H1 (cell line): Measurements from ENCODE around the gene R3HDML. TPM values are rescaled to one million over a fixed set of nuclear protein-coding genes. Genes with fewer than 3 reads are reported as not detected.
"Not testable (repeated sequence)": the region's sequence is repeated elsewhere in the genome, so short reads cannot be mapped to it uniquely, and the experiment has no call there.

Experiments used
- CTCF ChIA-PET: fragments of 300-600 bp; sonication (Branson Sonifier 250); formaldehyde crosslinking; loops from one replicate; lab custom pipeline; 2021; ENCODE audit not compliant: partially characterized antibody; lab: Charles Lee
- POLR2A ChIA-PET: fragments of 300-600 bp; sonication (Branson Sonifier 250); formaldehyde crosslinking; loops from one replicate; lab custom pipeline; 2021; ENCODE audit warnings: inconsistent platforms; ENCODE audit not compliant: partially characterized antibody; lab: Charles Lee
- DNase-seq, 2 experiments: peaks; one replicate each; pipeline versions ENCODE4 v3.0.0 to v3.0.0-alpha.2; 2010 to 2022; ENCODE audit warnings: low spot score in 2 of 2, low read depth in 1 of 2, mixed read lengths in 1 of 2
- FAIRE-seq: peaks from 2 replicates; lab custom pipeline; 2011; peaks lifted over from hg19 to GRCh38; lab: Jason Lieb, UNC
- H2AFZ ChIP-seq: 2 replicates; pipeline ENCODE4 v1.8.1; 2012; ENCODE audit warnings: low read length, inconsistent platforms
- H2AK5ac ChIP-seq: 2 replicates; pipeline ENCODE4 v1.6.1; 2013; ENCODE audit warnings: low read depth, low read length
- H2BK120ac ChIP-seq: replicated peaks from 2 replicates; pipeline ENCODE3; 2013; ENCODE audit warnings: low read depth, low read length, inconsistent platforms
- H2BK12ac ChIP-seq: 2 replicates; pipeline ENCODE4 v1.6.1; 2013; ENCODE audit warnings: low read depth, low read length
- H2BK15ac ChIP-seq: 2 replicates; pipeline ENCODE4 v1.6.1; 2013; ENCODE audit warnings: low read length
- H2BK20ac ChIP-seq: 2 replicates; pipeline ENCODE4 v1.6.1; 2013; ENCODE audit warnings: low read length
- H2BK5ac ChIP-seq: 2 replicates; pipeline ENCODE4 v1.6.1; 2013; ENCODE audit warnings: low read depth, low read length
- H3K14ac ChIP-seq: 2 replicates; pipeline ENCODE4 v1.6.1; 2013; ENCODE audit warnings: inconsistent platforms; ENCODE audit not compliant: insufficient read length
- H3K18ac ChIP-seq: 2 replicates; pipeline ENCODE4 v1.6.1; 2013; ENCODE audit warnings: low read length; ENCODE audit errors: extremely low read depth
- H3K23ac ChIP-seq: 2 replicates; pipeline ENCODE4 v1.6.1; 2013; ENCODE audit warnings: inconsistent platforms; ENCODE audit not compliant: insufficient read length
- H3K23me2 ChIP-seq: 2 replicates; pipeline ENCODE4 v1.6.1; 2013; ENCODE audit warnings: low read depth, low read length
- H3K27ac ChIP-seq: 2 replicates; pipeline ENCODE4 v1.6.1; 2011; ENCODE audit warnings: low read depth, low read length, inconsistent platforms
- H3K27me3 ChIP-seq, 4 experiments: replicated peaks in 1 of 4; 1 replicate in 1 of 4; 2 replicates in 3 of 4; pipeline versions ENCODE4 v1.6.1 to v1.8.1; 2011 to 2013; ENCODE audit warnings: low read length in 3 of 4, mild to moderate bottlenecking in 3 of 4, inconsistent platforms in 2 of 4, mixed read lengths in 2 of 4, moderate library complexity in 1 of 4; ENCODE audit not compliant: control insufficient read depth in 3 of 4, insufficient read depth in 3 of 4; ENCODE audit errors: extremely low read depth in 1 of 4
- H3K36me3 ChIP-seq, 4 experiments: 2 replicates each; pipeline versions ENCODE4 v1.6.1 to v1.8.1; 2011 to 2013; ENCODE audit warnings: mild to moderate bottlenecking in 4 of 4, low read length in 3 of 4, moderate library complexity in 2 of 4, control low read depth in 1 of 4, inconsistent platforms in 1 of 4; ENCODE audit not compliant: insufficient read depth in 4 of 4, control insufficient read depth in 2 of 4
- H3K4ac ChIP-seq: replicated peaks from 2 replicates; pipeline ENCODE3; 2013; ENCODE audit warnings: low read length, low read depth, mixed read lengths, inconsistent platforms; ENCODE audit not compliant: insufficient read length
- H3K4me1 ChIP-seq, 4 experiments: replicated peaks in 1 of 4; 1 replicate in 1 of 4; 2 replicates in 3 of 4; pipeline versions ENCODE4 v1.6.1 to v1.8.1; 2011 to 2013; ENCODE audit warnings: low read length in 3 of 4, inconsistent platforms in 2 of 4, mixed read lengths in 1 of 4; ENCODE audit not compliant: insufficient read depth in 4 of 4, control insufficient read depth in 3 of 4
- H3K4me2 ChIP-seq, 2 experiments: 2 replicates each; pipeline versions ENCODE4 v1.6.1 to v1.8.1; 2011 to 2013; ENCODE audit warnings: low read depth in 2 of 2, low read length in 2 of 2, control low read depth in 1 of 2, inconsistent platforms in 1 of 2, mild to moderate bottlenecking in 1 of 2; ENCODE audit not compliant: insufficient read depth in 1 of 2
- H3K4me3 ChIP-seq, 4 experiments: fragments of 200-600, 300-600 bp in 1 of 4; sonication (generic), shearing (Covaris generic), sonication (Bioruptor Twin) in 1 of 4; 2 replicates each; pipeline versions ENCODE4 v1.5.1 to v1.8.1; 2011 to 2016; ENCODE audit warnings: low read length in 4 of 4, low read depth in 3 of 4, control low read depth in 2 of 4, inconsistent platforms in 2 of 4, mild to moderate bottlenecking in 2 of 4, mixed read lengths in 1 of 4, moderate library complexity in 1 of 4; ENCODE audit not compliant: insufficient read depth in 2 of 4; ENCODE audit errors: extremely low read depth in 1 of 4
- H3K56ac ChIP-seq: replicated peaks from 2 replicates; pipeline ENCODE3; 2013; ENCODE audit warnings: low read depth, mild to moderate bottlenecking, mixed read lengths, low read length, inconsistent platforms; ENCODE audit not compliant: insufficient read length
- H3K79me1 ChIP-seq: 2 replicates; pipeline ENCODE4 v1.6.1; 2013; ENCODE audit warnings: low read depth, low read length, control low read depth
- H3K79me2 ChIP-seq, 2 experiments: 2 replicates each; pipeline versions ENCODE4 v1.6.1 to v1.8.1; 2012 to 2013; ENCODE audit warnings: low read length in 2 of 2, mild to moderate bottlenecking in 2 of 2, inconsistent platforms in 1 of 2; ENCODE audit not compliant: insufficient read depth in 2 of 2, control insufficient read depth in 1 of 2
- H3K9ac ChIP-seq, 4 experiments: replicated peaks in 1 of 4; 1 replicate in 1 of 4; 2 replicates in 3 of 4; pipeline versions ENCODE4 v1.6.1 to v1.8.1; 2011 to 2013; ENCODE audit warnings: low read depth in 3 of 4, low read length in 3 of 4, control low read depth in 2 of 4, mild to moderate bottlenecking in 2 of 4, moderate library complexity in 2 of 4, inconsistent platforms in 1 of 4; ENCODE audit errors: extremely low read depth in 1 of 4
- H3K9me3 ChIP-seq, 2 experiments: 2 replicates each; pipeline versions ENCODE4 v1.6.1 to v1.8.1; 2012 to 2013; ENCODE audit warnings: mild to moderate bottlenecking in 2 of 2, moderate library complexity in 2 of 2, control low read depth in 1 of 2, inconsistent platforms in 1 of 2, low read depth in 1 of 2, low read length in 1 of 2, mixed read lengths in 1 of 2; ENCODE audit not compliant: insufficient read depth in 2 of 2
- H4K20me1 ChIP-seq, 2 experiments: replicated peaks in 1 of 2; 2 replicates each; pipeline versions ENCODE3 to v1.8.1; 2011 to 2013; ENCODE audit warnings: inconsistent platforms in 2 of 2, low read length in 2 of 2, mild to moderate bottlenecking in 1 of 2; ENCODE audit not compliant: insufficient read depth in 2 of 2, control insufficient read depth in 1 of 2
- H4K5ac ChIP-seq: 2 replicates; pipeline ENCODE4 v1.6.1; 2013; ENCODE audit warnings: low read length, low read depth, mixed read lengths, inconsistent platforms; ENCODE audit not compliant: insufficient read length
- H4K8ac ChIP-seq: 2 replicates; pipeline ENCODE4 v1.8.0; 2013; ENCODE audit warnings: mild to moderate bottlenecking, moderate library complexity, low read length, inconsistent platforms; ENCODE audit not compliant: insufficient read depth; ENCODE audit errors: extremely low read depth
- H4K91ac ChIP-seq: replicated peaks from 2 replicates; pipeline ENCODE3; 2013; ENCODE audit warnings: low read length, mixed read lengths, inconsistent platforms; ENCODE audit not compliant: insufficient read length
- RAD21 ChIP-seq, 2 experiments: IDR thresholded peaks in 1 of 2; conservative IDR thresholded peaks in 1 of 2; 2 replicates each; pipeline ENCODE4 v1.6.1; 2011; ENCODE audit warnings: low read depth in 2 of 2, low read length in 2 of 2, improper control_type of control experiment in 1 of 2, inconsistent platforms in 1 of 2, mild to moderate bottlenecking in 1 of 2, moderate library complexity in 1 of 2
- WGBS, 2 experiments: shearing (Covaris generic) in 1 of 2; methylation state at CpG; one replicate each; pipeline versions ENCODE4 v1.1.6 to v1.1.7; 2013 to 2015; ENCODE audit warnings: low lambda C conversion rate in 2 of 2, mixed read lengths in 2 of 2, inconsistent platforms in 1 of 2, low coverage in 1 of 2, missing lambda C conversion rate in 1 of 2; ENCODE audit not compliant: insufficient replicate concordance in 2 of 2, insufficient coverage in 1 of 2, insufficient read length in 1 of 2; ENCODE audit errors: extremely low coverage in 1 of 2, missing lambda C conversion rate in 1 of 2; 5-methylcytosine and 5-hydroxymethylcytosine counted together
- polyA plus RNA-seq, 7 experiments: library from polyadenylated mRNA; depleted of rRNA in 3 of 7; stranded (reverse) in 5 of 7; unstranded in 2 of 7; fragments of >200 nt in 5 of 7; fragments of 200-250 nt in 2 of 7; gene quantifications; 1 replicate in 5 of 7; 2 replicates in 1 of 7; 4 replicates in 1 of 7; pipeline versions ENCODE4 v1.2.1 to v1.2.3, GENCODE V29; 2011 to 2013; ENCODE audit warnings: missing spikeins in 2 of 7, mixed read lengths in 2 of 7
- total RNA-seq: library from RNA; stranded (reverse); fragmentation: NEBNext Ultra II Directional; extraction: Animal tissue kit (Norgen Biotek cat#: 25700); gene quantifications from 2 replicates; pipeline ENCODE4 v1.2.1, GENCODE V29; 2021
- TF ChIP-seq, protein P1 (sequence below), 3 experiments: IDR thresholded peaks; 1 replicate in 2 of 3; 2 replicates in 1 of 3; pipeline versions ENCODE4 v1.5.1 to v1.6.1; 2011; ENCODE audit warnings: low read length in 3 of 3, mild to moderate bottlenecking in 3 of 3, inconsistent platforms in 2 of 3, low read depth in 1 of 3, moderate library complexity in 1 of 3; ENCODE audit not compliant: insufficient read depth in 1 of 3; ENCODE audit errors: control extremely low read depth in 1 of 3

Gene R3HDML
- total and polyA plus RNA-seq, 2 of the 8 experiments (the other 6 are each of a cell fraction or from before 2014, with no cell fraction given): not detected

DNA sequence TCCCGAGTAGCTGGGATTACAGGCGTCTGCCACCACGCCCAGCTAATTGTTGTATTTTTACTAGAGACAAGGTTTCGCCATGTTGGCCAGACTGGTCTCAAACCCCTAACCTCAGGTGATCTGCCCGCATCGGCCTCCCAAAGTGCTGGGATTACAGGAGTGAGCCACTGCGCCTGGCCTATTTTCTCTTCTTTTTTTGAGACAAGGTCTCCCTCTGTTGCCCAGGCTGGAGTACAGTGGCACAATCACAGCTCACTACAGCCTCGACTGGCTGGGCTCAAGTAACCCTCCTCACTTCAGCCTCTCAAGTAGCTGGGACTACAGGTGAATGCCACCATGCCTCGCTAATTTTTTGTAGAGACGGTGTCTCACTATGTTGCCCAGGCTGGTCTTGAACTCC is 9.1 kb downstream of the R3HDML start:
- FAIRE-seq: not testable (repeated sequence)

More for the DNA sequence above, 9.1 kb downstream of the R3HDML start:
- H3K27me3 ChIP-seq, H2BK20ac ChIP-seq, H3K23ac ChIP-seq, H3K79me1 ChIP-seq, H2AFZ ChIP-seq, H3K79me2 ChIP-seq, H3K4me3 ChIP-seq, H2AK5ac ChIP-seq, H4K5ac ChIP-seq, H3K27ac ChIP-seq, H2BK15ac ChIP-seq, DNase-seq, H3K18ac ChIP-seq, H3K9ac ChIP-seq, H4K20me1 ChIP-seq, H3K9me3 ChIP-seq, H3K14ac ChIP-seq, H3K4me1 ChIP-seq, H2BK12ac ChIP-seq, H2BK120ac ChIP-seq, H3K36me3 ChIP-seq, H3K4ac ChIP-seq, H3K23me2 ChIP-seq, H4K91ac ChIP-seq, POLR2A ChIA-PET, H3K4me2 ChIP-seq, H3K56ac ChIP-seq, H2BK5ac ChIP-seq, H4K8ac ChIP-seq: not testable (repeated sequence)
- 86% methylated on average over 9 of the region's 10 CpGs; no CpG with 5 or more reads in 1 of the 2 experiments for WGBS, 2 experiments
- TF ChIP-seq, protein P1, sequence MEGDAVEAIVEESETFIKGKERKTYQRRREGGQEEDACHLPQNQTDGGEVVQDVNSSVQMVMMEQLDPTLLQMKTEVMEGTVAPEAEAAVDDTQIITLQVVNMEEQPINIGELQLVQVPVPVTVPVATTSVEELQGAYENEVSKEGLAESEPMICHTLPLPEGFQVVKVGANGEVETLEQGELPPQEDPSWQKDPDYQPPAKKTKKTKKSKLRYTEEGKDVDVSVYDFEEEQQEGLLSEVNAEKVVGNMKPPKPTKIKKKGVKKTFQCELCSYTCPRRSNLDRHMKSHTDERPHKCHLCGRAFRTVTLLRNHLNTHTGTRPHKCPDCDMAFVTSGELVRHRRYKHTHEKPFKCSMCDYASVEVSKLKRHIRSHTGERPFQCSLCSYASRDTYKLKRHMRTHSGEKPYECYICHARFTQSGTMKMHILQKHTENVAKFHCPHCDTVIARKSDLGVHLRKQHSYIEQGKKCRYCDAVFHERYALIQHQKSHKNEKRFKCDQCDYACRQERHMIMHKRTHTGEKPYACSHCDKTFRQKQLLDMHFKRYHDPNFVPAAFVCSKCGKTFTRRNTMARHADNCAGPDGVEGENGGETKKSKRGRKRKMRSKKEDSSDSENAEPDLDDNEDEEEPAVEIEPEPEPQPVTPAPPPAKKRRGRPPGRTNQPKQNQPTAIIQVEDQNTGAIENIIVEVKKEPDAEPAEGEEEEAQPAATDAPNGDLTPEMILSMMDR (IDR thresholded peaks at IDR 0.05; ENCODE audit: control extremely low read depth in 1 of 3, insufficient read depth in 1 of 3, low read depth in 1 of 3, low read length in 3 of 3): peak in 1 of 3 experiments; percentile 9; a peak in 1 of 4 replicates
- TF ChIP-seq RAD21 (IDR thresholded peaks at IDR 0.05 in 1 of 2, conservative IDR thresholded peaks at IDR 0.05 in 1 of 2; ENCODE audit: low read depth in 2 of 2, low read length in 2 of 2): peak in 1 of 2 experiments; percentile 22; a peak in 1 of 4 replicates
- CTCF ChIA-PET: interaction anchor here (0.7 to 1.7 kb wide), 13 partner anchors 14 to 190 kb away, joined by 3 to 7 read pairs (median 3); partner anchors contain the start of gene FITM2
